GM21619 (cell line): ENCODE data around the gene MSL2.
"Not testable (repeated sequence)": the region's sequence is repeated elsewhere in the genome, so short reads cannot be mapped to it uniquely, and the experiment has no call there.

Source experiments
- ATAC-seq: cut with Tn5 transposase; IDR thresholded peaks from one replicate; pipeline ENCODE4 v1.9.1; 2021; ENCODE audit not compliant: unreplicated experiment

The MSL2 gene

GRCh38 chr3:136193278-136194054 is 2.7 kb downstream of the MSL2 start:
- ATAC-seq = no peak

- no peak for ATAC-seq
Observed at GRCh38 chr3:136192831-136193230, 3.3 kb downstream of the MSL2 start.

- not testable (repeated sequence) for ATAC-seq
Observed at GRCh38 chr3:136192195-136192594, 3.9 kb downstream of the MSL2 start.

DNA sequence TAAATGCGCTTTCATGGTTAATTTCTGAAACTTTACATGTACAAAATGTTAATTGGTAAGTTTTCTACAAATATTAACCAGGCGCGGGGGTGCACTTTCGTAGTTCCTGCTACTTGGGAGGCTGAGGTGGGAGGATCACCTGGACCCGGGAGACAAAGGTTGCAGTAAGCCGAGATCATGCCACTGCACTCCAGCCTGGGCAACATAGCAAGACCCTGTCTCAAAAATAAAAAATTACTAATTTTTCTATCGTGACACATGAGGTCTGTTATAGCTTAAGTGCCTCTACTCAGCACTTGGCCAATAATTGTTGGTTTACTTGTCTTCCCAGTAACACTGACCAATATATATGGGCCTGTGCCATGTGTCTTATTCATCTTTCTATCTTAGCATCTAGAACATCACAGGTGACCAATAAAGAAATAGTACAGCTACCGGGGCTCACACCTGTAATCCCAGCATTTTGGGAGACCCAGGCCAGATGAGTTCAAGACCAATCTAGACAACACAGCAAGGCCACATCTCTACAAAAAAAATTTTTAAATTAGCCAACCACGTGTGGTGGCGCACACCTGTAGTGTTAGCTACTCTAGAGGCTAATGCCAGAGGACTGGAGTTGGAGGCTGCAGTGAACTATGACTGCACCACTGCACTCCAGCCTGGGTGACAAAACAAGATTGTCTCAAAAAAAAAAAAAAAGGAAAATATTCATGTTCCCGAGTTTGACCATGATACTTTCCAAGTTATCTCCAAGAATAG is 6.1 kb downstream of the MSL2 start:
- ATAC-seq = no peak

- no peak for ATAC-seq
Observed at GRCh38 chr3:136189043-136189442, 7.1 kb downstream of the MSL2 start.

DNA sequence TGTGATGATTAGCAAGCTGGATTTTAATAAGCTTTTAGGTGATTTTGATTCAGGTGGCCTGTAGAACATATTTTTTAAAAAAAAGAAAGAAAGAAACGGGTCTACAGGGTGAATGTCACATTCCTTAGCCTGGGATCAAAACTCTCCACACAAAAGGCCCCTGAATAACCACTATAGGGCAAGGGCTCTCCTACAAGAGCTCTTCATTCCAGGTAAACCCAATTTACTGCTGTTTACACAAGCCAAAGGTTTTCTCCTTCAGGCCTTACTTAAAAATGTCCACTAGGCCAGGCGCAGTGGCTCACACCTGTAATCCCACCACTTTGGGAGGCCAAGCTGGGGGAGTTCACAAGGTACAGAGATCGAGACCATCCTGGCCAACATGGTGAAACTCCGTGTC is 8.3 kb downstream of the MSL2 start:
- no peak for ATAC-seq

- no peak for ATAC-seq
Observed at GRCh38 chr3:136186846-136187245, 9.3 kb downstream of the MSL2 start.

DNA sequence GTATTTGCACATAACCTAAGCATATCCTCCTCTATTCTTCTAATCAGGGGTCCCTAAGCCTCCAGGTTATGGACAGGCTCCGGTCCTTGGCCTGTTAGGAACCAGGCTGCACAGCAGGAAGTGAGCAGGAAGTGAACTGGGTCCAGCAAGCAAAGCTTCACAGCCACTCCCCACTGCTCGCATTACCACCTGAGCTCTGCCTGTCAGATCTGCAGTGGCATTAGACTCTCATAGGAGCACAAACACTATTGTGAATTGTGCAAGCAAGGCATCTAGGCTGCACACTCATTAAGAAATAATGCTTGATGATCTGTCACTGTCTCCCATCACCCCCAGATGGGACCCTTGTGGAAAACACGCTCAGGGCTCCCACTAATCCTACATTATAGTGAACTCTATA is 9.8 kb downstream of the MSL2 start:
- ATAC-seq = no peak

DNA sequence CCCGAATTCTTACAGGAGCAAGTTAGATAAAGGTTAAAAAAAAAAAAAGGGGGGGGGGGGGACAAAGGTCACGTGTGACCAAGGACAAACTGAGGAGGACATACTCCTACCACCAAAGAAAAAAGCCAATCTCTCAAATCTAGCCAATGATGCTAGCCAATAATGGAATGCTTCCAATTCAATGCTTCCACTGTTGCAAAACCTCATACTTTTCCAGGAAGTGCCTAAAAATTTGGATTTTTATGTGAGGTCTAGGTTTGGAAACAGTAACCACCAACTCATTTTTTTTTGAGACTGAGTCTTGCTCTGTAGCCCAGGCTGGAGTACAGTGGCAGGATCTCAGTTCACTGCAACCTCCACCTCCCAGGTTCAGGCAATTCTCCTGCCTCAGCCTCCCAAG is 11.4 kb downstream of the MSL2 start:
- ATAC-seq = no peak

DNA sequence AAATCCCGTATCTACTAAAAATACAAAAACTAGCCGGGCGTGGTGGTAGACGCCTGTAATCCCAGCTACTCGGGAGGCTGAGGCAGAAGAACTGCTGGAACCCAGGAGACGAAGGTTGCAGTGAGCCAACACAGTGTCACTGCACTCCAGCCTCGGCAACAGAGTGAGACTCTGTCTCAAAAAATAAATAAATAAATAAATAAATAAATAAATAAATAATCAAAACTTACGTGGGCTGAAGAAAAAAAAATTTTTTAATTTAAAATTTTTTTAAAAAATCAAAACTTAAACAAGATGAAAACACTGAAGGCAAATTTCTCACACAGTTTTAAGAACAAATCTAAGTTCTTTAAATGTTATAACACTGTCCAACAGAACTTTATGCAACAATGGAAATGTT is 14.4 kb downstream of the MSL2 start:
- ATAC-seq = no peak

DNA sequence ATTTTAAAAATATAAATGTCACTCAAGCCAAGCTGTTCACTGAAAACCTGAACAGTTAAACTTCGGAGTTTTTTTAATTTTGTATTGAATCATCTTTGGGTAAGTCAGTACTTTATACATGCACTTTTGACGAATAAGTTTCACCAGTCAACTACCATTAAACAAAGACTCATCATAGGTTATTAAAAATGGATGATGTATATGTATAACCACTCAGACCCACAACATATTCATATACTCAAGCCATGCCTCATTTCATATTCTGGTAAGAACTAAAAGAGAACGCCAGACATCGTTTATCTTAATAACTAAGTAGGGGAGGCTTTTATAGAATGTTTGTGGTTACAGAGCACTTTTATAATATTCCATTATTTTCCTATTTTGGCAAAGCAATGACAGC is 18.3 kb downstream of the MSL2 start:
- no peak for ATAC-seq

DNA sequence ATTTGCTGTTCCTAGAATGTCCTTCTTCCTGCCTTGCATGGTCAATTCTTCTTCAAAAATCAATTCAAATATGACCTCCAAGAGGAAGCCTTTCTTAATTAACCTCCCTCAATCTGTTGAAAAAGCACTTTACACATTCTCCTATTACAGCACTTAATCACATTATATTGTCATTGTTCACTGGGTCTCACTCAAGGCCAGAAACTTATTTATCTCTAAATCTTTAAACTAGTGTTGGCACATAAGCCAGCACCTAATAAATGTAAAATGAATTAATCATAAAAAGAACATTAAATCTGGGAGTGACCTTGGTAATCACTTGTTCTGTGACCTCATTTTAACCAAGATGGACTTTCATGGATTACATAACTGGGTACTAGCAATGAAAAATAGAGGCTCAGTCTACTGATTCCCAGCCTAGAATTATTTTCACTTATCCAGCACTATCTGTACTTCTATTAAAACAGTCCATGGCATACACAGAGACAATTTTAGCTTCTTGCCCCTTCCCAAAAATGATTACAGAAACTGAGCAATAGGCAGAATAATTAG is 22.1 kb downstream of the MSL2 start:
- no peak for ATAC-seq

- ATAC-seq = no peak
Observed at GRCh38 chr3:136171097-136171542, 25.0 kb downstream of the MSL2 start.

DNA sequence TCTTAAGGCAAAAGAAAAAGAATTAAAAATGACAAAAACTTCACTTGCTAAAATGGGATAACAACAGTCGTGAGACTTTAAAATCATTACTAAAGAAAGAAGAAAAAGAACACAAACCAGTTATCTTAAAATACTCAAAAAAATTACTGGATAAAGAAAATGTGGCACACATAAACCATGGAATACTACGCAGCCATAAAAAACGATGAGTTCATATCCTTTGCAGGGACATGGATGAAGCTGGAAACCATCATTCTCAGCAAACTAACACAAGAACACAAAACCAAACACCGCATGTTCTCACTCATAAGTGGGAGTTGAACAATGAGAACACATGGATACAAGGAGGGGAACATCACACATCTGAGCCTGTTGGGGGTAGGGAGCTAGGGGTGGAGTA is 27.9 kb downstream of the MSL2 start:
- ATAC-seq = not testable (repeated sequence)

DNA sequence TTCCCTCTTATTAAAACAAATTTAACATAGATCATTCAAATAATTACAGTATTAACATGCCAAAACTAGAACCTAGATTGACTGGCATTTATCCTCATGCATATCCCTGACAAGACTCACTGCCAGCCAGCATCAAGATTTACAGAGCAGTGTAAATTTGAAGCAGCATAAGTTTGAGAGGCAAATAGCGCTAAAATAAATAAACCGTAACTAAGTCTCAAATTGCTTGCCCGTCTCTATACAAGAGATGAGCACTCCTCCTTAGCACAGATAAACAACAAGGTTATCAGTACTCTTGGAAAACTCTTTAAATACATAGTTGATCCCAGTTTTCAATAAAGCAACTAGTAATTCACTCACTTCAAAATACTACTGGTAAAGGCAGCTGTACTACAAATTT is 29.6 kb downstream of the MSL2 start:
- no peak for ATAC-seq

DNA sequence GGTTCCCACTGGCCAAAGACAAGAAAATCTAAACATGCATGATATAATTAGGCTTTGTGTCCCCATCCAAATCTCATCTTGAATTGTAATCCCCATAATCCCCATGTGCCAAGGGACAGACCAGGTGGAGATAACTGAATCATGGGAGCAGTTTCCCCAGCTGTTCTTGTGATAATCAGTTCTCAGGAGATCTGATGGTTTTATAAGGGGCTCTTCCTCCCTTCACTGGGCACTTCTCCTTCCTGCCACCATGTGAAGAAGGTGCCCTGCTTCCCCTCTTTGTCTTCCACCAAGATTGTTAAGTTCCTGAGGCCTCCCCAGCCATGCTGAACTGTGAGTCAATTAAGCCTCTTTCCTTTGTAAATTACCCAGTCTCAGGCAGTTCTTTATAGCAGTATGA is 32.5 kb downstream of the MSL2 start:
- not testable (repeated sequence) for ATAC-seq

- ATAC-seq = no peak
Observed at GRCh38 chr3:136162322-136162721, 33.8 kb downstream of the MSL2 start.

- no peak for ATAC-seq
Observed at GRCh38 chr3:136161516-136161915, 34.6 kb downstream of the MSL2 start.

- no peak for ATAC-seq
Observed at GRCh38 chr3:136152963-136153362, 43.2 kb downstream of the MSL2 start.

GRCh38 chr3:136152176-136152843 is 43.8 kb downstream of the MSL2 start:
- ATAC-seq = no peak

DNA sequence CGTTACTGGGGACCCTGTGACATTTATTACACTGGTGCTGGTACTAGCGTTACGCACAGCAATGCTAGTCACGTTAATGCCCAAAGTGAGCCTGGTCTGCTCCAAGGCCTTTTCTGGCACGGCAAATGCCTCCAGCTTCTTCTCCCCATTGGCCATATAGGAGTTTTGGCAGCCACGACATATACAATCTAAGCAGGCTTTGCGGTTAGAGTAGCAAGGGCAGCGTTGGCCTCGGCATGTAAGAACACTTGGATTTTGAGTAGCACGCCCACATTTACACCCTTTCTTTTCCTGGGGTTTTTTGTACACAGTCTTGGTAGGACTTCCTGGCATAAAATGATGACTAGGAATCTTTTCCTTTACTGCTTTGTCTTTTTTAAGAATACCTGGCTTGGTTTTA is 44.9 kb downstream of the MSL2 start:
- ATAC-seq = no peak

- ATAC-seq = no peak
Observed at GRCh38 chr3:136149667-136150066, 46.5 kb downstream of the MSL2 start.
